Measurements from ENCODE around the gene IFNLR1.

IFNLR1 gene

DNA sequence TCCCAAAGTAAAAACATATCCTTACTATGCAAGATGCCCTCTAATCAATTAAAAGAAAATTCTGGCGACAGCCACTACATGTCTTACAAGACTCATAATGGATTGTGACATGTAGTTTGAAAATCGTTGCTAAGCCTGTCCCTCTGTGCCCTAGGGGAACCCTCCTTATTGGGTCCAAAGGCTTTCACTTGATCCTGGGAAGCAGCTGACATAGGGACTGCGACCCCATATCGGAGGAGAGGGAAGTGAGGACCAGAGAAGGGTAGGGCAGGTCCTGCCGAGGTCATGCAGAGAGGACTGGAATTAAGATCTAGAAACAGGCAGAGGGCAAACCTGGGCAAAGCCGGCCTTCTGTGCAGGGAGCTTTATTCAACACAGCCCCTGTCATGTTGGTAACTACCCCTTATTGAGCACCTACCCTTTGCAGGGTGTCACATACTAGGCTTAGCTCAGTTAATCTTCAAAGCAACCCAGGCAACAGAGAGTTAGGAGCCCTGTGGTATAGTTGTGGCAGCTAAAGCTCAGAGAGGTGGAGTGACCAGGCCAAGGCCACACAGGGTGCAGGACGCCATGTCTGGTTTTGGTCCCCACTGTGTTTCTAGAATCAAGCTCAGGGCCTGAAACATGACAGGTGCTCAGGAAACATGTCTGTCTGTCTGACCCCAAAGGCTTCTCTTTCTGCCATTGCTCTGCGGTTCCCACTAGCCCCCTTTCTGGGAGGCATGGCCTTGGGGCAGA, 18.4 kb upstream of the IFNLR1 start:
- DNase-seq: no peak

DNA sequence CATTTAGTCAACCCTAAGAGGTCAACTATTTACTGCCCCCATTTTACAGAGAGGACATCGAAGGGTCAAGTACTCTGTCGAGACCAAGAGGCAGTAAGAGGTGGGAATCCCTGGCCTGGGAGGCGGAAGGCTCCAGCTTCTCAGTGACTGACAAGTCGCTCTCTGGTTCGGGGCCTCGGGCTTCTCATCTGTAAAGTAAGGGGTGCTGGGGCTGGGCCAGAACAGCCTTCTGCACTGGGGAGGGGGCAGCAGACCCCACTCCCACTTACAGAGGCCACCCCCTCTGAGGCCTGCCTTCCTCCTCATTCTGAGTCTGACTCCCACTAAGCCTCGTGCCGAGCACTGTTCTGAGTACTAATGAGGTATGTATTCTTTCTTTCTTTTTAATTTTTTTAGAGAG, 17.0 kb upstream of the IFNLR1 start:
- no peak for DNase-seq

DNA sequence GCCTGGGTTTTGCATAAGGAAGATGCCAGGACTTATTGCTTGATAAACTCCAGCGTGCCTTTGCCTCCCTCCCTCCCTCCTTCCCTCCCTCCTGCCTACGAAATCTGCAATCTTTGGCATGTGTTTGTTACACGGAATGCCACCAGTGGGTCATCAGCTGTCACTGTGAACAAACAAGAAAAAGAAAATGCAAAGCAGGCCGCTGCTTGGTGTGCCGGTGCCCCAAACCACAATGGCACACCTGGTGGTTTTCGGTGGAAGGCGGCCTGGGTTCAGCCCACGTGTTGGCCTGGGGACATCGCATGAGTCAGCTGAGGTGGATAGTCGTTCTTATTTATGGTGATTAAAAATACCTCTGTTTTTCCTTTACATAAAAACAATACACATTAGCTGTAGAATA, 16.3 kb upstream of the IFNLR1 start:
- peak; percentile 69 for DNase-seq

DNA sequence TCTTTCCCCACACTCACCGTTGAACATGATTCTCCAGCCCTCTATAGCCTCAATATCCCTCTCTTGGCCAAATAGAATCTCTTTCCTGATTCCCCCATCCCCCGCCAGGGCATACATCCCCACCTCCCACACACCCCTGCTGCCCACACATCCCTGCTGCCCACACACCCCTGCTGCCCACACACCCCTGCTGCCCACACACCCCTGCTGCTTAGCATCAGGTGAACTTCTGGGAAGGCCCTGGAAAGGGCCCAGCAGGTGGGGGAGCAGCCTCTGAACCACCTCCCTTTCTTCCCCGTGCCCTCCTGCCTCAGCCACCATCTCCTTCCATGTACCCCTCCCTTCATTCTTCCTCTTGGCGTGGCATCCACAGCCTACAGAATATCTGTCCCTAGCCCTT, 15.9 kb upstream of the IFNLR1 start:
- DNase-seq: no peak

DNA sequence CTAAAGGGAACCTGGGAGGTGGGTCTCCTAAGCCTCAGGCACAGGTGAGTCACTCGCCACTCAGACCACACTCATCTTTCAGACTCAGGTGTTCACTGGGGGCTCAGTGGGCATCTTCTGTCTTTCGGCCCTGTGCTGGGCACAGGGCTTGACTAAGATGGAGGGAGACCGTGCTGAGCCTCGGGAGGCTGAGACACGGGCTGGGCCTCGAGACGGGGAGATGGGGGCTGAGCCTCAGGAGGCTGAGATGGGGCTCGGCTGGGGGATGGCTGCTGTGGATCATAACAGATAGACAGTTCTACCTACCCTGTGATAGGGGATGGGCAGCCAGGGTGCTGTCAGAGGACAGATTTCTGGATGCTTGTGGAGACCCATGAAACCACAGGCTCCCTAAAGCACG, 15.5 kb upstream of the IFNLR1 start:
- DNase-seq: no peak

DNA sequence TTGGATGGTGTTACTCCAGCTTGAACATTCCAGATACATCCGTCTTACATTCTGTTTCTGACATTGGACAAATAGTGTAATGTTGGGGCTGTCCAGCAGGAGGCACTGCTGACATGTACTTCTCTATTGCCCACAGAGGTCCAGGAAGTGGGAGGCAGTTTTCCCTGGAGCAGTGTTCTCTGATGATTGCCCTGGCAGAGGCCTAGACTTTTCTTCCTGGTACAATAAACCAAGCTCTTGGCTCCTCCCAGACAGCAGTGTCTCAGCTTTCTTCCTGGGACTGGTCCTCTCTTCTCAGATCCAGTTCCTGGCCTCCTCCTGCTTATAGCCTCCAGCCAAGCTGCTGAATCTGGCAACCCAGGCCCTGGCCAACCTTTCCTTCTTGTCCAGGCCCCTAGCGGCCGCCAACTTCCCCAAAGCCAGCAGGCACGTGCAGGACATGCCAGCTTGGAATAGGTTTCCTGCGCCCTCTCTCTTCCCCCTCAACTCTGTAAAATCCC, 14.9 kb upstream of the IFNLR1 start:
- peak; percentile 84 for DNase-seq

DNA sequence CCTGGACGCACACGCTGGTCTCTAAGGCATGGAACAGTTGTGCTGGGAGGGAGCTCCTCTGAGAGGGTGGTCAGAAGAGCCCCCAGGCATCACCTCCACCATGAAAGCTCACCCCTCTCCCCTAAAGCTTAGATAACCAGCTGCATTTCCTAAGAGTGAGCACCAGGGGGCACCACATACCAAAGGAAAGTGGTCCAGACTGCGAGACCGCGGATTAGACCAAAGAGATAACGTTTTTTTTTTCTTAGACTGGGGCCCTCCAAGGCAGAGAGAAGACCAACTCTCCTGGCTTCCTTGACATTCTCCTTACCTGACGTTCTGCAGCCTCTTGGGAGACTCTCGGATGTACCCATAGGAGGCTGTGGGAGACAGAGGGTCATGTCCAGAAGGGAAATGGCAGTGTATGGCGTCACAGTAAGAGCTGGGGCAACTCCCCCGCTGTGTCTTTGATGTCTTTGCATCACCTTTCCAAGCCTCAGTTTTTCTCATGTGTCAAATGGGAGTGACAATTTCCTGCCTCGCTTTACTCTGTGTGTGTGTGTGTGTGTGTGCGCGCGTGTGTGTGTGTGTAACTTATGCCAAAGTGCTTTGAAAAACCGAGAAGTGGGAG, 12.3 kb upstream of the IFNLR1 start:
- DNase-seq: peak; percentile 90

DNA sequence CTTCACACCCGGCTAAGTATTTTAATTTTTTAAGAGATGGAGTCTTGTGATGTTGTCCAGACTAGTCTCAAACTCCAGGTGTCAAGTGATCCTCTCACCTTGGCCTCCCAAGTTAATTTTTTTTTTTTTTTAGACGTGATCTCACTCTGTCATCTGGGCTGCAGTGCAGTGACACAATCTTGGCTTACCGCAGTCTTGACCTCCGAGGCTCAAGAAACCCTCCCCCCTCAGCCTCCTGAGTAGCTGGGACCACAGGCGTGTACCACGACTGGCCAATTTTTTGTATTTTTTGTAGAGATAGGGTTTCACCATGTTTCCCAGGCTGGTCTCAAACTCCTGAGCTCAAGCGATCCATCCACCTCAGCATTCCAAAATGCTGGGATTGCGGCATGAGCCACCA, 11.7 kb upstream of the IFNLR1 start:
- no peak for DNase-seq

DNA sequence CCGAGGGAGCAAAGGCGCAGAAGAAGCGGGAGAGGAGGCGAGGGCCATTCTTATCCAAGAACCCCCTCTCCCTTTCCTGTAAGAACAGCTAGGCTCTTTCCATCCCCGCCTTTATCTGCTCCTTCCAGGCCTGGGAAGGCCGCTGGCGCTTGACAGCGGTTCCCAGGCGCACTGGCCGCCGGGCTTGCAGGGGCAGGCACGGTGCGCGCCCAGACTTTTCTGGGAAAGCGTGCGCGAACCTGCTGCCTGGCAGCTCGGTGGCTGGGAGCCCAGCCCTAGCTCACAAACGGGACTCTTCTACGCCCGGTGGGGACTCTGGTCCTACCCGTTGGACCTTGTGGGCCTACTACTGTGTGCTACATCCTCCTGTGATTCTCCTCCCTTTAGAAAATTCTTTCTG, 8.8 kb upstream of the IFNLR1 start:
- peak; percentile 22 for DNase-seq

DNA sequence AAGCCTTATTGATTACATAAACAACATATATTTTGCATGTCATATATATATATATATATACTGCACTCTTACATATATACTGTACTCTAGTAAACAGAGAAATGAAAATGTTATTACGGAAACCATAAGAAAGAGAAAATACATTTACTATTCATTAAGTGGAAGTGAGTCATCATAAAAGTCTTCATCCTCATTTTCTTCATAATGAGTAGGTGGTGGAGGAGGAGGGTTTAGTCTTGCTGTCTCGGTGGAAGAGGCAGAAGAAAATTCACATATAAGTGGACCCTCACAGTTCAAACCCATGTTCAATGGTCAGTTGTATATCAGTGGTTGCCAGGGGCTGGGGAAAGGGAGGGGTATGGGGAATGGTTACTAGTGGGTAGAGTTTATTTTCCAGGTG, 8.0 kb upstream of the IFNLR1 start:
- DNase-seq: peak; percentile 38

DNA sequence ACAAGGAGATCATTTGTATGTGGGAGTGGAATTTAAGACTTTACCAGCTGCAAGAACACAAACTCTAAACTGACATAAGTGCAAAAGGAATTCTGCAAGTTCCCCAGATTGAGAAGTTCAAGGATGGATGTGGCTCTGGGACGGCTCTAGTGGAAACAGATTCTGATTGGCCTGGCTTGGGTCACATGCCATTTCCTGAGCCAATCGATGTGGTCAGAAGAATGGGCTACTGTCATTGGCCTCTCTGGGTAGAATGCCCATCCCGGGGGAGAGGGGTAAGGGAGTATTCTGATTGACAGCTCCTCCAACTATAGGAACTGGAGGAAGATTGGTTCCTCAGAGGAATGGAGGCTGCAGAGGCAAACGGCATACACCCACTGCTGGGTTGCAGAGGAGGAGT, 6.0 kb upstream of the IFNLR1 start:
- DNase-seq: peak; percentile 43

DNA sequence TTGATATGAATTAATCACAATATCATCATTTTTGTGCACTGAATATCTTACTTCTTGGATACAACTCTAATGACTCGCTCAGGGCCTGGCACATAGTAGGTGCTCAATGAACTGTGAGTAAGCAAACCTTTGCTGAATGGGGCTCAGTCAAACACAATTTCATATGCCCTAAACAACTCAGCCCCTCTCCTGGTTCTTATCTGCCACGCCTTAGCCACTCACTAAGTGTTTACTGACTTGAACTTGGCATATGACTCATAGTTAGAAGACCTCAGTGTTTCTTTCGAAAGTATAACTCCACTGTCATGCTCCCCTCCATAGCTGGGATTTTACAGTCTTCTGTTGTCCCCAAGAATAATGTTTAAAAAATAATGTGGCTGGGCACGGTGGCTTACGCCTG, 4.8 kb upstream of the IFNLR1 start:
- peak; percentile 73 for DNase-seq

DNA sequence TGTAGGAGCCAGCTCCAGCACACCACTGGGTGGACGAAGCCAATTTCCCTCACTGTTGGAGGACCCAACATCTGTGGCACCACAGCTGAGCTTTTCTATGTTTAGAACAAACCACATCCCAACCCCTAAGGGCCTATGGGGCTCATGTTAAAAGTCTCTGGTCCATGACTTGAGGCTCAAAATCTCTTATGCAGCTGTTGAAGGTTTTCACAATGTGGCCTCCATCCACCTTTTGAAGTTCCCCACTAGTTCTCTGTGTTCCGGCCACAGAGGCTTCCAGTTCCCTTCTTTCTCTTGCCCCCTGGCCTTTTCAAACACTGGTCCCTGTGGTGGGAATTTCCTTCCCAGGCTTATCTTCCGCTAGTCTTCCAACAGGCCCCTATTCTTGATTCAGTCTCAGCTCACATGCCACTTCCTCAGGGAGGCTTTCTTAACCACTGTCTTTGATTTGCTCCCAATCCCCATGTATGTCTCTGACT, 3.9 kb upstream of the IFNLR1 start:
- DNase-seq: no peak

DNA sequence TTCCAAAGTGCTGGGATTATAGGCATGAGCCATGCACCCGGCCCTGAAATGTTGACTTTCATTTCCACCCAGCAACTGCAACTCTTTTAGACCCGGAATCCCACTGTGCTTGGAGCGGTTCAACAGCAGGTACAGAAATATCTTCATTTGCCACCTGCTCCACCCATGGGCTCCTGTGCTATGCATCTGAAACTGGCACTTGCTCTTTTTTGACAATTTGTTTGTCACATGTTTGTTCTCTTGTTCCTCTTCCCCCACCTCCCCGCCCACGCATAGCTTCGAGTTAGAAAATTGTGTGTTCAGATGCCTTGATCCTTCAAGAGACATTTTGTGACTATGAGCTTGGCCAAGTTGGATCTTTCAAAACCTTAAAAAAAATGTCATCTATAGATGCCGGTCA, 2.4 kb upstream of the IFNLR1 start:
- DNase-seq: no peak

DNA sequence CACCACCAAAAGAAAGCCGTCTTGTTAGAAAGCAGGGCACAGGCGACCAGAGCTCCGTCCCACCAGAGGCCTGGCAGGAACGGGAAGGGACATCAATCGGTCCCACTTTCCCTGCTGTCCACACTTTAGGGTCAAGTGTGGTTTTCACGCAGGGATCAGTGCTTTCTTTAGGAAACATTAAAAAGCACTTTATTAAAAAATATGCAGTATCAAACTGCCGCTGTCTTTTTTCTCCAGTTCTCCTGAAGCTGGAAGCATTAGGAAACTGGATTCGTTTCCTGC, 437 bp downstream of the IFNLR1 start:
- peak; percentile 14 for DNase-seq

DNA sequence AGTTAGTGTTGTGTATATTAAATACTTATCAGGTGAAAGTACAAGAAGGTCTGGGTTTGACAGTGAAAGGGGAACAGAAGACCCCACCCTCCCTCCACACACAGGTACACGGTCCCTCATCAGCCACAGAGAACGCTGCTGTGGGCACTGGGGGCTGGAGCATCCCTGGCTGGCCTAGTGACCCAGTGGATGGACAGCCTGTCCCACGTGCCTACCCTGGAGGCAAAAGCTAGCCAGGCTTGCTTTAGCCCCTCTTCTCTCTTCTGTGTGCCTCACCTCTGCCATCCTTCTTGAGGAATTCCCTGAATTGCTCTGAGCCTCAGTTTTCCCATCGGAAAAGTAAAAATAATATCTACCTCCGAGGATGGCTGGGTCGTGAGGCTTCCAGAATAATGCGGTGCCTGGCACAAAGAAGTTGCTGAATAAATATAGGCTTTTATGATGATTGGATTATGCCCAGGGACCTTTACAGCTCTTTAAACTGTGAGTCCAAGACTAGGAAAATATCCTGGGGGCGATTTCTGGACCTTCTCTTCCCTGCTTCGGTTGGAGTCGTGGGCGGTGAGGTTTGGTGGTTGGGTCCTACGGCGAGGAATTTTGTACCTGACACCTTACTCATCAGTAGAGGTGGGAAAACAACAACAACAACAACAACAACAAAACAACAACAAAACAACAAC, 918 bp downstream of the IFNLR1 start:
- peak; percentile 59 for DNase-seq

DNA sequence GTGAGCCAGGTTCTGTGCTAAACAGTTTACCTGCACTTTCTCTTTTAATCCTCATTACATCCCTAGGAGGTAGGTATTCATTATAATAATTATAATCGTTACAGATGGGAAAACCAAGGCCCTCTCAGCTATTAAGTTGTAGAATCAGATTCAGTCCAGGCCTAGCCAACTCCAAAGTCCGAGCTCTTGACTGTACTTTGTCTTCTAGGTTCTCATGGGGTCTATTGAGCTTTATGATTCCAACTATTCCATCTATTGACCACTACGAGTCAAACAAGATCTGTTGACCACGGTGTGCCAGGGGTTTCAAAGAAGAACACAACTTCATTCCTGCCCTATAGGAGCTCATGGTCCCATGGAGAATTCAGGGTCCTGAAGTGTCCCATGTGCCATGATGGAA, 2.0 kb downstream of the IFNLR1 start:
- no peak for DNase-seq

DNA sequence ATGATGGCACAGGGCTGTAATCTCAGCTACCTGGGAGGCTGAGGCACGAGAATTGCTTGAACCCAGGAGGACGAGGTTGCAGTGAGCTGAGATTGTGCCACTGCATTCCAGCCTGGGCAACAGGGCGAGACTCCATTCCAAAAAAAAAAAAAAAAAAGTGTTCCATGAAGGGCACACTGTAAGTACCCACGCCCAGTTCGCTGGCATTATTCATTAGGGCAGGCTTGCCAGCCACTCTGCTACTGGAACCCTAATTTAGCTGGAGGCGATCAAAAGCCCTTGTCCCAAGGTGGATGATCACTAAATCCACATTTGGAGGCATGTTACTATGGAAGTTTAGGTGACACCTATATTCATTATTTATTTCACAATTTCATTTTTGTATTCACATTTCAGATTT, 5.0 kb downstream of the IFNLR1 start:
- DNase-seq: no peak

DNA sequence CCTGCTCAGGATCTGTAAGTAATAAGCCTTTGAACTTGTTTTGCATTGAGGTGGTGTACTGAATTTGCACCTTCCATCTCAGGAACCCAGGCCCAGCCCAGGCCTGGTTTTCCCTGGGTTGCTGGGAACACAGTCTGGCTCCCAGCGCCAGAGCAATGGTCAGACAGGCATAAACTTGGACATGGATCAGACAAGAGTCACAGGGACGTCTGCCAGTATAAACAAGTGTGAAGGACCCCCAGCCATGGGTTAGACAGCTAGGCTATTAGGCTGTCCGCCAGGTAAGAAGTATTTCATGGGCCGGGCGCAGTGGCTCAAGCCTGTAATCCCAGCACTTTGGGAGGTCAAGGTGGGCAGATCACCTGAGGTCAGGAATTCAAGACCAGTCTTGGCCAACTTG, 5.5 kb downstream of the IFNLR1 start:
- peak; percentile 39 for DNase-seq

DNA sequence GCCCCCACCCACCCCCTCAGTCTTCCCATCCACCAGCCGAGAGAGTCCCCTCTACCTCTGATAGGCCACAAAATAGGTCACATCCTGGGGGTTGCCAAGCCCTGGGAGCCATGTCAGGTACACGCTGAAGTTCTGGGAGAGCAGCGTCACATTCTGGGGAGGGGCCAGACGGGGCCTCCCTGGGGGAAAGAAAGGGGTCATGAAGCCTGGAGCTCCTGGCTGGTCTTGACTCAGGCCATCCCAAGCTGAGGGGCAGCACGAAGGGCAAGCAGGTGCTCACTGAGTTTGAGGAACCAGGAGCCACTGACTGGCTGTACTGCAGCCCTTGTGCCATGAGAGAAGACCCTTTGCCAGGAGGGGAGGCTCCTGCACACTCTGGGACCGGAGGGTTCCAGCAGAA, 6.4 kb downstream of the IFNLR1 start:
- peak; percentile 38 for DNase-seq

DNA sequence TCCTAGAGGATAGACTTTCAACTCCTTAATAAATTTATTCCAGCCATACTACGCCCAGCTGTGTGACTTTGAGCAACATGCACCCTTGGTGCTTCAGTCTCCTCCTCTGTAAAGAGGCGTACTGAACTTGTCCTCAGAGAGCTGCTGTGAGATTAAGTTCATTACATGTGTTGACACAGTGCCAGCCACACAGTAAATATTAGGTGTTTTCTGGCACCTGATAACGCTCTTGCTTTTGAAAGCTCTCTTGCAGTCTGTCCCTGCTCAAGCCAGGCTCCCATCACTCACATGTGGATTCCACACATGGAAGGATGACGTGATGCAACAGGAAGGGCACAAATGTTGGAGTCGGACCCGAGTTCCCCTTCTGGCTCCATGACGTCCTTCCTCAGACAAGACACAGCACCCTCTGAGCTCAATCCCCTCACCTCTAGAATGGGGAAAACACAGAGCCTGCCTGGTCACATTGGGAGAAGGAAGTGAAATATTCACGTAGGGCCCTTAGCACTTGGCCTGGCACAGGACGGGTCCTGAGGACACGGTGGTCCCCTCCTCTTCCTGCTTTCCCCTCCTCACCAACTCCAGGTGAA, 7.7 kb downstream of the IFNLR1 start:
- DNase-seq: peak; percentile 30

DNA sequence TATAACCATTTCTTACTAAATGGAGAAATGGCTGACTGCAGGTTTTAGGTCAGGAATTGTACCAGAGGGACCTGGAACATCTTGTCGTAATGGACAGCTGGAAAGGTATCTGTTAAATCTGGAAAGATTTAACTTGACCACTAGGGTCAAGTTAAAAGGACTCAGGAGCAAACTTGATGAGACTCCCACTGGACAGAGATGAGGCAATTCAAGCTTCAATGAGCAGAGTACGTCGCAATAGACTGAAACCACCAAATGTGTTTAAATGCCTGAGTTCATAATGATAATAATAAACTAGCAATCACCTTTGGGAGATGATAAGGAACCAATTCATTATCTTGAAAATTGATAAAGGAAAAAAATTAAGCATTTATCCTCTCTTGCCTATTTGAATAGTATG, 8.7 kb downstream of the IFNLR1 start:
- DNase-seq: no peak

DNA sequence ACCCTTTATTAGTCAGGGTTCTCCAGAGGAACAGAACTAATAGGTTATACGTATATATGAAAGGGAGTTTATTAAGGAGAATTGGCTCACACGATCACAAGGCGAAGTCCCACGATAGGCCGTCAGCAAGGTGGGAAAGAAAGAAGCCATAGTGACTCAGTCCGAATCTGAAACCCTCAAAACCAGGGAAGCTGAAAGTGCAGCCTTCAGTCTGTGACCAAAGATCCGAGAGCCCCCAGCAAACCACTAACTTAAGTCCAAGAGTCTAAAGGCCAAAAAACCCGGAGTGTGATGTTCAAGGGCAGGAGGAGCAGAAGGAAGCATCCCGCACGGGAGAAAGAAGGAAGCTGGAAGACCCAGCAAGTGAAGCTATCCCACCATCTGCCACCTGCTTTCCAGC, 9.9 kb downstream of the IFNLR1 start:
- no peak for DNase-seq

Data from activated effector memory CD4-positive, alpha-beta T cell treated with anti-CD3 and anti-CD28 coated beads, Interleukin-2, amount 50 U/mL, for 16 hours (primary cell).